ENCODE results near the gene NTRK2. TPM values are rescaled to one million over a fixed set of nuclear protein-coding genes. Genes with fewer than 3 reads are reported as not detected.

The NTRK2 gene
- total RNA-seq, 6 experiments from 2014 or later = 0.11 to 0.83 (median 0.25) TPM

DNA sequence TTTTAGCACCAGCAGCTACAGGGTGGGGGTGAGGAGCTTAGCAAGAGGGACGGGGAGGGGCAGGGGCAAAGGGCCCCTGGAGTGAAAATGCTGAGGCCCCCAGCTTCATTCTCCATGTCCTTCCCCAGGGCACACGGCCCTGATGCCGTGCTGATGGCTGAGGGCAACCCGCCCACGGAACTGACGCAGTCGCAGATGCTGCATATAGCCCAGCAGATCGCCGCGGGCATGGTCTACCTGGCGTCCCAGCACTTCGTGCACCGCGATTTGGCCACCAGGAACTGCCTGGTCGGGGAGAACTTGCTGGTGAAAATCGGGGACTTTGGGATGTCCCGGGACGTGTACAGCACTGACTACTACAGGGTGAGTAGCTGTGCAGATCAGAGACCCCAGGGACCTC lies 285.6 kb downstream of the NTRK2 start:
- Mint-ChIP-seq H3K36me3 (ENCODE audit: low read depth) (no peaks in the 10 kb centered on the region), H3K27ac (no peak overlapping the region)

DNA sequence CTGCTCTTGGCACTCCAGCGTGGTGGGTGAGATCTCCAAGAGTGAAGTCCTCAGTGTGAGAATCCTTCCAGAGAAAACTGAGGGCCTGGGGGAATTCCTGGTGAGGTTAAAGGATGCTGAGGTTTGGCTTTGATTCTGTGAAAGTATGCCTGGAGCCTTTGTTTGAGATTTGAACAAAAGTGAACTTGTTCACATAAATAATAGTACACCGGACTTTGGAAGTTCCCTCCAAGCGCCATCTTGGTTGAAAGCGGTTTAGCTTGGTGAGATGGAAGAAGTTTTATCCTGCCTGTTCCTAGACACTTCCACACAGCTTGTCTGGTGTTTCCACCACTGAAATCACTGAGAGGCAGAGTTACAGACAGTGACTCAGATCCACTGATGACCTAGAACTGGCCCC lies 286.4 kb downstream of the NTRK2 start:
- no peak overlapping the region for H3K27ac Mint-ChIP-seq
- no peaks in the 10 kb centered on the region for H3K4me1 Mint-ChIP-seq (ENCODE audit: low read depth)
- DNase-seq = no peak
- peaks cover 2% of the 10 kb centered on the region for H3K27me3 Mint-ChIP-seq (ENCODE audit: insufficient read depth)
- H3K36me3 Mint-ChIP-seq (ENCODE audit: low read depth) = no peaks in the 10 kb centered on the region
- TF ChIP-seq, protein P1, sequence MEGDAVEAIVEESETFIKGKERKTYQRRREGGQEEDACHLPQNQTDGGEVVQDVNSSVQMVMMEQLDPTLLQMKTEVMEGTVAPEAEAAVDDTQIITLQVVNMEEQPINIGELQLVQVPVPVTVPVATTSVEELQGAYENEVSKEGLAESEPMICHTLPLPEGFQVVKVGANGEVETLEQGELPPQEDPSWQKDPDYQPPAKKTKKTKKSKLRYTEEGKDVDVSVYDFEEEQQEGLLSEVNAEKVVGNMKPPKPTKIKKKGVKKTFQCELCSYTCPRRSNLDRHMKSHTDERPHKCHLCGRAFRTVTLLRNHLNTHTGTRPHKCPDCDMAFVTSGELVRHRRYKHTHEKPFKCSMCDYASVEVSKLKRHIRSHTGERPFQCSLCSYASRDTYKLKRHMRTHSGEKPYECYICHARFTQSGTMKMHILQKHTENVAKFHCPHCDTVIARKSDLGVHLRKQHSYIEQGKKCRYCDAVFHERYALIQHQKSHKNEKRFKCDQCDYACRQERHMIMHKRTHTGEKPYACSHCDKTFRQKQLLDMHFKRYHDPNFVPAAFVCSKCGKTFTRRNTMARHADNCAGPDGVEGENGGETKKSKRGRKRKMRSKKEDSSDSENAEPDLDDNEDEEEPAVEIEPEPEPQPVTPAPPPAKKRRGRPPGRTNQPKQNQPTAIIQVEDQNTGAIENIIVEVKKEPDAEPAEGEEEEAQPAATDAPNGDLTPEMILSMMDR (IDR thresholded peaks at IDR 0.05) = no peak
- no peak overlapping the region for H3K4me3 Mint-ChIP-seq
- H3K9me3 Mint-ChIP-seq = peaks cover 31% of the 10 kb centered on the region

More for the DNA sequence above, 285.6 kb downstream of the NTRK2 start:
- TF ChIP-seq, protein P1 (IDR thresholded peaks at IDR 0.05) = no peak
- H3K9me3 Mint-ChIP-seq = peaks cover 31% of the 10 kb centered on the region
- H3K4me3 Mint-ChIP-seq = no peak overlapping the region
- no peak for DNase-seq
- H3K4me1 Mint-ChIP-seq (ENCODE audit: low read depth) = no peaks in the 10 kb centered on the region
- peaks cover 2% of the 10 kb centered on the region for H3K27me3 Mint-ChIP-seq (ENCODE audit: insufficient read depth)

DNA sequence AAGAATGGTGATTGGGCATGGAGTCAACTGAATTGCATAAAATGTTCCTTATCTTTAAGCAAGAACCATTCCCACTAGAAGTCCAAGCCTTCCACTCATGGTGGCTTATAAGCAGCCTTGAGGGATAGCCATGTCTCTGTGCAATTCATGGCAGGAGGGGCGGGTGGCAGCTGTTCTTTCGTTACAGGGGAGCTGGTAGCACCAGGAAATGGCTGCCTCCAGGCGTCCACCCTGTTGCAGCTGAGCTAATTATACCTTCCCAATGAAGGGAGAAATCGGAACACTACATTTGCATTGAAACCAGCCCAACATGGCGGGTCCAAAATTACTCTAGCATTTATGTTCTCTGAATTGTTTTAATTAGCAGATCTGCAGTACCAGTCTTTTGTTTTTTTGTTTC lies 289.8 kb downstream of the NTRK2 start:
- Mint-ChIP-seq H3K4me1 (ENCODE audit: low read depth) (no peaks in the 10 kb centered on the region), H3K36me3 (ENCODE audit: low read depth) (no peaks in the 10 kb centered on the region), H3K27me3 (ENCODE audit: insufficient read depth) (peaks cover 2% of the 10 kb centered on the region), H3K27ac (no peak overlapping the region), H3K9me3 (peaks cover 28% of the 10 kb centered on the region), H3K4me3 (no peak overlapping the region)
- no peak for DNase-seq
- TF ChIP-seq, protein P1 (IDR thresholded peaks at IDR 0.05) = no peak

DNA sequence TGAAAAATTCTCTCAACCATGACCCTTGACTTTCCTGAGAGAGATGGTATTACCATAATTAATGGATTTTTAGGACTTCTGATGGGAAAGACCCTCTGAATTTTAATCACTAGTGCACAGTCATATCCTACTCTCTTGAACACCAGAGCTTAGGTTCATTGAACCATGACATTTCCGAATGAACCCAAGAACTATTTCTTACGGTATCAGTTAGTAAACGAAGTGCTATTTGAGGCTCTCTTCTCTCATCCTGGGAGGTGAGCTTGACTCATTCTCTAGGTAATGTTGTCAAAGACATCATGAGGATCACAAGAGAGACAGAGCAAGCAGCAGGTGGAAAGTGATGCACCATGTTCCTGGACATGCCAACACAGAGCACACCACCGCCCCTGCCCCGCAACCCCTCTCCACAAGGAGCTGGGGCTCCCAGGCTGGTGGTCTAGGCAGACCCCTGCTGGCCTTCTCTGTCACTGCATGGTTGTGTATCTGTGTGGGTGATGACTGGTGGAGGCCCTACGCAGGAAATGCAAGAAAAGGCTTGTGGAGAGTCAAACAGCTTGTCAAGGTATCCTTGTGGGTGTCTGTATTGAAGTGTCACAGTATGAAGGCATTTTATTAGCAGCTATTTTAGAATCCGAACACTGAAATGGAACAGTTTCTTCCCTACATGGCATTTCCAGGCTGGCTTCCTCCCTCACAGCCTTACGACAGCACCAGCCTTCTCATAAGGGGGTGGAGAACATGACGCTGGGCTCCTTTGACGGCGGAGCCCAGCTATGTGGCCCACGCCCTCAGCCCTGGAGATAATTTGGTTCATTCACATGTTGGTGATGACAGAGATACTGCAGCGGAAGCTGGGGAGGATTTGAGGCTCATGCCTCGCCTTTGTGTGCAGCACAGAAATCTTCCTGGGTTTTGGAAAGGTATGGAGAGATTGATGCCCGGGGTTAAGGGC lies 297.6 kb downstream of the NTRK2 start:
- H3K9me3 Mint-ChIP-seq = peaks cover 26% of the 10 kb centered on the region
- no peaks in the 10 kb centered on the region for H3K4me1 Mint-ChIP-seq (ENCODE audit: low read depth)
- no peak overlapping the region for H3K4me3 Mint-ChIP-seq
- H3K27me3 Mint-ChIP-seq (ENCODE audit: insufficient read depth) = peaks cover 2% of the 10 kb centered on the region; the same call in 1 of the 2 replicates
- no peak overlapping the region for H3K27ac Mint-ChIP-seq
- no peak for DNase-seq
- TF ChIP-seq, protein P1 (IDR thresholded peaks at IDR 0.05) = no peak
- no peaks in the 10 kb centered on the region for H3K36me3 Mint-ChIP-seq (ENCODE audit: low read depth)

DNA sequence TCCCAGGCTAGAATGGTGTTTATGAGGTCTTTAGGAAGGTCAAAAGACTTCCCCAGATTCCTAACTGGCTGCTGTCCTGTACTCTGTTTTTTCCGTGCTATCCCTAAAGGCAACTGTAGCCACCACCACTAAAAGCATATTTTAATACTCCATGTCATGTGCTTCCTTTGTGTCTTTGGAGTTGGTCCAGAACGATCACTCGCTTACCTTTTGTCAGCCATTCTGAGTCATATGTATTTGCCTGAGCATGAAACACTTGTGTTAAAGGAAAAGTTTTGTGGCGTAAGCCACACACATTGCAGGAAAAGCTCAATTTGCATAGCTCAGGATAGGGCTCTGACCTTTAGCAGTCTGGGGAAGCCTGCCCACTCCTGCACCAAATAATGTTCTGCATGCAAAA lies 299.6 kb downstream of the NTRK2 start:
- TF ChIP-seq, protein P1 (IDR thresholded peaks at IDR 0.05) = no peak
- Mint-ChIP-seq H3K4me3 (no peak overlapping the region), H3K27me3 (ENCODE audit: insufficient read depth) (peaks cover 2% of the 10 kb centered on the region; the same call in 1 of the 2 replicates), H3K9me3 (peaks cover 28% of the 10 kb centered on the region), H3K27ac (no peak overlapping the region), H3K4me1 (ENCODE audit: low read depth) (no peaks in the 10 kb centered on the region), H3K36me3 (ENCODE audit: low read depth) (no peaks in the 10 kb centered on the region)
- no peak for DNase-seq

Data from HFFc6 (cell line).